Activated CD8-positive, alpha-beta memory T cell treated with anti-CD3 and anti-CD28 coated beads, Interleukin-2, amount 10 ng/mL, durations not matched to agents 7 days and 5 days (primary cell): Measurements from ENCODE around the gene SLC7A7. TPM values are rescaled to one million over a fixed set of nuclear protein-coding genes. Genes with fewer than 3 reads are reported as not detected.
"Not testable (repeated sequence)": the region's sequence is repeated elsewhere in the genome, so short reads cannot be mapped to it uniquely, and the experiment has no call there.

Experiments used
- ATAC-seq: fragments of 150-1000 bp; cut with Tn5 transposase; one replicate; pipeline ENCODE4 v1.10.0; 2021; ENCODE audit warnings: moderate library complexity
- CTCF ChIA-PET: fragments of 350-600 bp; sonication (Branson Sonifier 250); formaldehyde crosslinking; loops from one replicate; lab custom pipeline; 2021; ENCODE audit warnings: antibody characterized with exemption; lab: Charles Lee
- DNase-seq: peaks from one replicate; pipeline ENCODE4 v3.0.0-alpha.2; 2020
- H3K27ac Mint-ChIP-seq: one replicate; pipeline ENCODE4 v1.8.0; 2021; ENCODE audit warnings: mild to moderate bottlenecking, mixed read lengths
- H3K27me3 Mint-ChIP-seq: one replicate; pipeline ENCODE4 v1.8.0; 2021; ENCODE audit warnings: mixed read lengths
- H3K36me3 Mint-ChIP-seq: one replicate; pipeline ENCODE4 v1.8.0; 2021; ENCODE audit warnings: mild to moderate bottlenecking, mixed read lengths
- H3K4me1 Mint-ChIP-seq: one replicate; pipeline ENCODE4 v1.8.0; 2021; ENCODE audit warnings: mixed read lengths
- H3K4me3 Mint-ChIP-seq: one replicate; pipeline ENCODE4 v1.8.0; 2021; ENCODE audit warnings: mild to moderate bottlenecking, moderate library complexity, mixed read lengths
- H3K9me3 Mint-ChIP-seq: one replicate; pipeline ENCODE4 v1.8.0; 2022; ENCODE audit warnings: low read depth, mixed read lengths
- total RNA-seq, 2 experiments: library from RNA; stranded (reverse); gene quantifications; one replicate each; pipeline ENCODE4 v1.2.3, GENCODE V29; 2021

The SLC7A7 gene
- total RNA-seq, 2 experiments from 2014 or later: 0.16 to 0.58 TPM

DNA sequence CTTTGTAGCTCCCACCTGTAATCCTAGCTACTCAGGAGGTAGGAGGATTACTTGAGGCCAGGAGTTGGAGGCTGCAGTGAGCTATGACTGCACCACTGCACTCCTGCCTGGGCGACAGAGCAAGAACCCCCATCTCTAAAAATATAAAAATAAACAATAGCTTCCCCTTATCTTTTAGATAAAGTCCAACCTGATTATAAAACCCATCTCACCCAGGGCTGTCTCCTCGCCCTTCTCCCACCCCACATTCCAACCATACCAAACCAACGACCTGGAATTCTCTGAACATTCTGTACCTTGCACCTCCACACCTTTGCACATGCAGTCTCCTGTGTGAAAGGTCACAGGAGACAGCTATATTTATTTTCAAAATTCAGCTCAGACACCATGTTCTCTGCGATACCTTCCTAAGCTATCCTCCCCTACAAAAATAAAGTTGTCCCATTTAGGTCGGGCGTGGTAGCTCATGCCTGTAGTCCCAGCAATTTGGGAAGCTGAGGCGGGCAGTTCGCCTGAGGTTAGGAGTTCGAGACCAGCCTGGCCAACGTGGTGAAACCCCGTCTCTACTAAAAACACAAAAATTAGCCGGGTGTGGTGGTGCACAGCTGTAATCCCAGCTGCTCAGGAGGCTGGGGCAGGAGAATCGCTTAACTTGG lies 7.7 kb downstream of the SLC7A7 start:
- no peaks in the 10 kb centered on the region for H3K36me3 Mint-ChIP-seq
- peaks cover 28% of the 10 kb centered on the region for H3K27me3 Mint-ChIP-seq
- H3K27ac Mint-ChIP-seq: no peak overlapping the region
- CTCF ChIA-PET: interaction anchor here (0.8 to 1.5 kb wide), 3 partner anchors 12 to 47 kb away, joined by 4 read pairs; no protein-coding TSS in a partner anchor
- DNase-seq (no peak), ATAC-seq (no peak)
- no peaks in the 10 kb centered on the region for H3K9me3 Mint-ChIP-seq
- H3K4me3 Mint-ChIP-seq: no peak overlapping the region
- H3K4me1 Mint-ChIP-seq: peaks cover 4% of the 10 kb centered on the region

DNA sequence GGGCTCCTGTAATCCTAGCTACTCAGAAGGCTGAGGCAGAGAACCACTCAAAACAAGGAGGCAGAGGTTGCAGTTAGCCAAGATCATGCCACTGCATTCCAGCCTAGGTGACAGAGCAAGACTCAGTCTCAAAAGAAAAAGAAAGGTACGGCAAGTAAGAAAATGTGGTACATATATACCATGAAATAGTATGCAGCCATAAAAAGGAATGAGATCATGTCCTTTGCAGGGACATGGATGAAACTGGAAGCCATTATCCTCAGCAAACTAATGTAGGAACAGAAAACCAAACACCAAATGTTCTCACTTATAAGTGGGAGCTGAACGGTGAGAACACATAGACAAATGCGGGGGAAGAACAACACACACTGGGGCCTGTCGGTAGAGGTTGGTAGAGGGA lies 10.0 kb downstream of the SLC7A7 start:
- H3K4me3 Mint-ChIP-seq, H3K36me3 Mint-ChIP-seq, DNase-seq, H3K4me1 Mint-ChIP-seq, H3K27ac Mint-ChIP-seq, ATAC-seq, CTCF ChIA-PET, H3K9me3 Mint-ChIP-seq: not testable (repeated sequence)
- peaks cover 38% of the 10 kb centered on the region for H3K27me3 Mint-ChIP-seq

DNA sequence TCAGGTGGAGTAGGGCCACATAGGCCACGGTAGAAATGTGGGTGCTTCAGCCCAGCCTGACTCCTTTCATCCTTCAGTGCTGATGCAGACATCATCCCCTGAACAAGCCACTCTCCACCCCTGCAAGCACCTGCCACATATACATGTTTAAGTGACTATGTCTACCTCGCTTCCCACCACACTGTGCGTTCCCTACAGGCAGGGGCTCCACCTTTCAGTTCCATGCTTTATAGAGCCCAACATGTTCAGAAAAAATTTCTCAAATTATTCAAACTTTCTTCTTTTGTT lies 11.6 kb downstream of the SLC7A7 start:
- CTCF ChIA-PET: interaction anchor here (0.7 to 1.1 kb wide), 2 partner anchors 11 to 69 kb away, joined by 3 read pairs; no protein-coding TSS in a partner anchor
- Mint-ChIP-seq H3K4me3 (no peak overlapping the region), H3K36me3 (no peaks in the 10 kb centered on the region), H3K4me1 (peaks cover 1% of the 10 kb centered on the region), H3K27ac (no peak overlapping the region), H3K9me3 (no peaks in the 10 kb centered on the region), H3K27me3 (peaks cover 50% of the 10 kb centered on the region)
- DNase-seq: no peak
- ATAC-seq: no peak

DNA sequence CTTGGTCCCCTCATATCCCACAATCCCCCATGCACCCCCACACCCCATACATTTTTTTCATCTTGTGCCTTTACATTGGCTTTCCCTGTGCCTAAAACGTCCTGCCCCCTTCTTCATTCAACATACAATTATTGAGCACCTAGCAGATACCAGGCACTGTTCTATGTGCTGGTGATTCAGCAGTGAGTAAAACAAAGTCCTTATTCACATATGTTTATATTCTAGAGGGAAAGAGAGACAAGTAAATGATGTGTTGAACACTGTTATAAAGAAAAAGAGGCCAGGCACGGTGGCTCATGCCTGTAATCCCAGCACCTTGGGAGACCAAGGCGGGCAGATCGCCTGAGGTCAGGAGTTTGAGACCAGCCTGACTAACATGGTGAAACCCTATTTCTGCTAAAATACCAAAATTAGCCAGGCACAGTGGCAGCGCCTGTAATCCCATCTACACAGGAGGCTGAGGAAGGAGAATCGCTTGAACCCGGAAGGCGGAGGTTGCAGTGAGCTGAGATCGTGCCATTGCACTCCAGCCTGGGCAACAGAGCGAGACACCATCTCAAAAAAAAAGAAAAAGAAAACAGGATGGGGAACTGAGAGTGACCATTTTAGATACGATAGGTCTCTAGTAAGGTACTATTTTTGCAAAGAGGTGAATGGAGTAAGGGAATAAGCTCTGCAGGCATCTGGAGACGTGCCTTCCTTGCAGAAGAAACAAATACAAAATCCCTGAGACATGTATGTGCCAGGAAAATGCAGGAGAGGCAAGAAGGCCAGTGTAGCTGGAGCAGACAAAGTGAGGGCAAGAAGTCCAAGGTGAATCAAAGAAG lies 12.2 kb downstream of the SLC7A7 start:
- H3K4me3 Mint-ChIP-seq: no peak overlapping the region
- CTCF ChIA-PET: interaction anchor here (0.7 to 1.1 kb wide), 2 partner anchors 11 to 70 kb away, joined by 3 read pairs; no protein-coding TSS in a partner anchor
- DNase-seq (no peak), ATAC-seq (no peak)
- H3K27me3 Mint-ChIP-seq: peaks cover 52% of the 10 kb centered on the region
- H3K4me1 Mint-ChIP-seq: peaks cover 1% of the 10 kb centered on the region
- no peak overlapping the region for H3K27ac Mint-ChIP-seq
- H3K9me3 Mint-ChIP-seq: no peaks in the 10 kb centered on the region
- no peaks in the 10 kb centered on the region for H3K36me3 Mint-ChIP-seq

DNA sequence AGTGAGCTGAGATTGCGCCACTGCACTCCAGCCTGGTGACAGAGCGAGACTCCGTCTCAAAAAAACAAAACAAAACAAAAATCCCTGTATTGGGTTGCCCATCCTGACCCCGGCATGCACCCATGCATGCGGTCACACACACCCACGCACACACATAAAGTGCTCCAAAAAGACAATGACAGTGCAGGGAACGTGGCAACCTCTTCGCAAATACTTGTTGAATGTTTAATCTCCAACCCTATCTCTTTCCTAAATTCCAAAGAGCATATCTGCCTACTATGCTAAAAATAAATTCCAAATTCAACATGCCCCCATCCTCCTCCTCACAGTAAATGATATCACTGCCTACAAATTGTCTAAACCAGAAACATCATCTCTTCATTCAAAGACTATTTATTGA lies 13.5 kb downstream of the SLC7A7 start:
- H3K4me1 Mint-ChIP-seq: peaks cover 1% of the 10 kb centered on the region
- H3K27me3 Mint-ChIP-seq: peaks cover 52% of the 10 kb centered on the region
- no peaks in the 10 kb centered on the region for H3K9me3 Mint-ChIP-seq
- no peaks in the 10 kb centered on the region for H3K36me3 Mint-ChIP-seq
- ATAC-seq: no peak
- H3K4me3 Mint-ChIP-seq: no peak overlapping the region
- CTCF ChIA-PET: no interaction called here
- H3K27ac Mint-ChIP-seq: no peak overlapping the region
- no peak for DNase-seq

DNA sequence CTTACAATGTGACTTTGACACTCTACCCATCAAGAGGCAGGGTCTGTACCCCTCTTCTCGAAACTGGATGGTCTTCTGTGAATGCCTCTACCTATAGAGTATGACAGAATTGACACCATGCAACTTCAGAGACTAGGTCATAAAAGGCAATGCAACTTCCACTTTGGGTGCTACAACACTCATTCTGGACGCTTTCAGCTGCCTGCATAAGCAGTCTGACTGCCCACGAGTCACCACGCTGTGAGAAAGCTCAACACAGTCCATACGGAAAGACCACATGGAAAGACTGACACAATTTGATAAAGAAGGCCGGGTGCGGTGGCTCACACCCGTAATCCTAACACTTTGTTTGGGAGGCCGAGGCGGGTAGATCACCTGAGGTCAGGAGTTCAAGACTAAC lies 14.9 kb downstream of the SLC7A7 start:
- no peaks in the 10 kb centered on the region for H3K9me3 Mint-ChIP-seq
- DNase-seq (no peak), ATAC-seq (no peak)
- H3K27ac Mint-ChIP-seq: no peak overlapping the region
- H3K4me1 Mint-ChIP-seq: peaks cover 1% of the 10 kb centered on the region
- no peaks in the 10 kb centered on the region for H3K36me3 Mint-ChIP-seq
- no peak overlapping the region for H3K4me3 Mint-ChIP-seq
- CTCF ChIA-PET: no interaction called here
- H3K27me3 Mint-ChIP-seq: peaks cover 62% of the 10 kb centered on the region

DNA sequence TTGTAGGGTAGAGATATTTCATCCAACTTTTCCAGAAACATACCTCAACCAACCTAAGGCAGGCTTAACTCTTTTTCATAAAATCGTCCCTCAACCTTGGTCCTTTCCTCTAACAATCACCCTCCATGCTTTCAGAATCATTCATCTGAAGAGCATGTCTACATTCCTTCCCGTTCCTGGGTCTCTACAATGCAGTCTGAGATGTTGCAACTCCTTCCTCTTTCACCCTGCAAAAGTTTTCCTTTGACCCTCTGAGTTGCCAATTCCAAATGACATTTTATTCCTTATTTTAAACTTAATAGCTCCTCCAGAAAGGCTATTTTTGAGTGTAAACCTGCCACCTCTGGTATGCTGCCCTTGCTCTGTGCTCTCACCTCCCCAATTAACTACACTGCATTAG lies 16.7 kb downstream of the SLC7A7 start:
- Mint-ChIP-seq H3K9me3 (no peaks in the 10 kb centered on the region), H3K27ac (no peak overlapping the region), H3K4me1 (peaks cover 1% of the 10 kb centered on the region), H3K27me3 (peaks cover 59% of the 10 kb centered on the region), H3K36me3 (no peaks in the 10 kb centered on the region), H3K4me3 (no peak overlapping the region)
- no peak for ATAC-seq
- CTCF ChIA-PET: no interaction called here
- no peak for DNase-seq

DNA sequence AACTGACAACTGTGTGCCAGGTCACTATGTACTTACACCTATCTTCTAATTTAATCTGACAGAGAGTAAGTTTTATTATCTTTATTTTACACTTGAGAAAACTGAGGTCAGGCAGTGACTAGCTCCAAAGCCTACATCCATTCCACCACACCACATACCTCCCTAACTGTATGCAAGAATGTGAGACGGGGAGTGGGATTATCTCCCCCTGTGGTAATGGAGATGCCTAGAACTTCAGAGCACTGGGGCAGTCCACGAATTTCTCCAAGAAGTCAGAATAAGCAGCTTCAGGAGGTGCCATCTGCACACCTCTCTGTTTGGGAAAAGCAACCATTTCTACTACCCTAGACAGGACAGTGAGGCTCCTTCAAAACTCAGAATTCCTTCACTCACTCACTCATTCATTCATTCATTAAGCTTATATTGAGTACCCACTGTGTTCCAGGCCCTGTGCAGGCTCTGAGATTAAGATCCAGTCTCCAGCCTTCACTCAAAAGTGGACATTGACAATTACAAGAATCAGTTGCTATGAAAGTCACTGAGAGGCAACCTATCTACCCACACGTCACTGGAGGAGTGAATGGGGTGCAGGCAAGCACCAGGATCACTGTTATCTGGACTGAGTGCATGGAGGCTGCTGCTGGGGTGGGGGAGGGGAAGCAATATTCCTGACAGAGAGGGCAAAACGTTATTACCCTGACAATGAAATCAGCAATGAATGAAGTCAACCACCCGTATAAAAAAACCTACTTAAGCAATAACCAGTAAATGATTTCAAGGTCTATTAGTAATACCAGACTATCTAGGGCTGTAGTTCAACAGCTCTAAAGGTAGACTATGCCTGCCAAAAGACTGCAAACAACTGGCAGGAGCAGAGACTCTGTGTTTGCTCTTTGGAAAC lies 18.0 kb downstream of the SLC7A7 start:
- Mint-ChIP-seq H3K4me1 (no peaks in the 10 kb centered on the region), H3K9me3 (no peaks in the 10 kb centered on the region), H3K27ac (no peak overlapping the region), H3K36me3 (no peaks in the 10 kb centered on the region), H3K27me3 (peaks cover 48% of the 10 kb centered on the region), H3K4me3 (no peak overlapping the region)
- ATAC-seq (no peak), DNase-seq (no peak)
- CTCF ChIA-PET: interaction anchor here (1.1 to 1.6 kb wide), 2 partner anchors 23 to 27 kb away, joined by 3 to 7 read pairs; no protein-coding TSS in a partner anchor

DNA sequence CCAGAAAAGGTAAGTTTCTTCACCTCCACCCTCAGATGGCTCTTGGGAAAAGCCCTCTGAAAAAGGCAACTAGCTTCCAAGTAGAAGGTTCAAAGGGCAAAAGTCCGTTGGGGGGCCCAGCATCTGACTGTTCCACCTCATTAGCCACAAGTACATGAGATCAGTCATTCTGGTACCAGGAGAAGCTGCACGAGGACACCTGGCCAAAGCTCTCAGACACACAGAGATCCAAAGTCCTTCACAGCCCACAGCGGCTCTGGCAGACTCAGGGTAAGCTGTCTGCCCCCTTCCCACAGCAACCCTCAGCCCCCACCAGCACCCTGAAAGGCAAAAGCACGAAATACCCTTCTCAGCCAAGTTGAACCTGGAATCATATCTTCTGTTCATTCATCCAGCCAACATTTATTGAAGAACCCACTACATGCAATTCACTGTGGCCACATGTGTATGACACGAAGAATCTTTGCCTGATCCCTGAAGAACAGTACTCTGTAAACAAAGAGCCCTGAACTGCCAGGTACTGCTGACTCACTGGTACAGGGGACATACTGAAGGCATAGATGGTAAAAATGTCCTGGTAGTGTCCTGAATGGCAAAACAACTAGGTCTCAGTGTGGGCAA lies 19.0 kb downstream of the SLC7A7 start:
- Mint-ChIP-seq H3K27me3 (peaks cover 46% of the 10 kb centered on the region), H3K9me3 (no peaks in the 10 kb centered on the region), H3K27ac (no peak overlapping the region), H3K36me3 (no peaks in the 10 kb centered on the region), H3K4me1 (no peaks in the 10 kb centered on the region), H3K4me3 (no peak overlapping the region)
- ATAC-seq (no peak), DNase-seq (no peak)
- CTCF ChIA-PET: interaction anchor here (1.6 kb wide), 1 partner anchor 24 kb away, joined by 7 read pairs; no protein-coding TSS in a partner anchor

DNA sequence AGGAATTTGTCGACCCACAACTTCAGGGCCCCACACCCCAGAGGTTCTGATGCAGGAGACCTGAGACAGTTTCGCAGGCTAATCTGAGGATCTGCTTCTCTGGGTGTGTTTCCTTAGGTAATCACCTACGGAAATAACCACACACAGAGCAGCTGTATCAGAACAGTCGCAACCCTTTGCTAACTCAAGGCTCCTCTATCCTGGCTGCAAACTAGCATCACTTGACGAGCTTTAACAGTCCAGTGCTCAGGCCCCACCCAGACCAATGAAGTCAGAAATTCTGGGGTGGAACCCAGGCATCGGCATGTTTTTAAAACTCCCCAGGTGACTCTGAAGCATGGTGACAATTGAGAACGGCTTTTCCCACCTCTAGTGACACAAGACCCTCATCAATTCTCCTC lies 20.7 kb downstream of the SLC7A7 start:
- CTCF ChIA-PET: interaction anchor here (1.3 kb wide), 1 partner anchor 135 kb away, joined by 3 read pairs; no protein-coding TSS in a partner anchor
- Mint-ChIP-seq H3K4me3 (no peak overlapping the region), H3K27ac (no peak overlapping the region), H3K4me1 (peaks cover 2% of the 10 kb centered on the region), H3K9me3 (no peaks in the 10 kb centered on the region), H3K27me3 (peaks cover 36% of the 10 kb centered on the region), H3K36me3 (no peaks in the 10 kb centered on the region)
- ATAC-seq: no peak
- no peak for DNase-seq

DNA sequence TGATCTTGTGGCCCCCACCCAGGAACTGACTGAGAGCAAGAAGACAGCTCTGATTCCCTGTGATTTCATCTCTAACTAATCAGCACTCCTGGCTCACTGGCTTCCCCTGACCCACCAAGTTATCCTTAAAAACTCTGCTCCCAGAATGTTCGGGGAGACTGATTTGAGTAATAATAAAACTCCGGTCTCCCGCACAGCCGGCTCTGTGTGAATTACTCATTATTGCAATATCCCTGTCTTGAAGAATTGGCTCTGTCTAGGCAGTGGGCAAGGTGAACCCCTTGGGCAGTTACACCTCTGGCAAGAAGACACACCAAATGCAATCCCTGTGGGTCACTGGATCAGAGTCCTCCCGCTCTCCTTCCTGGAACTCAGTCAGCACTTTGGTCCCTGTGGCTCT lies 21.3 kb downstream of the SLC7A7 start:
- peaks cover 35% of the 10 kb centered on the region for H3K27me3 Mint-ChIP-seq
- no peaks in the 10 kb centered on the region for H3K9me3 Mint-ChIP-seq
- H3K4me3 Mint-ChIP-seq: no peak overlapping the region
- no peak overlapping the region for H3K27ac Mint-ChIP-seq
- ATAC-seq (no peak), DNase-seq (no peak)
- H3K4me1 Mint-ChIP-seq: peaks cover 2% of the 10 kb centered on the region
- no peaks in the 10 kb centered on the region for H3K36me3 Mint-ChIP-seq
- CTCF ChIA-PET: no interaction called here

DNA sequence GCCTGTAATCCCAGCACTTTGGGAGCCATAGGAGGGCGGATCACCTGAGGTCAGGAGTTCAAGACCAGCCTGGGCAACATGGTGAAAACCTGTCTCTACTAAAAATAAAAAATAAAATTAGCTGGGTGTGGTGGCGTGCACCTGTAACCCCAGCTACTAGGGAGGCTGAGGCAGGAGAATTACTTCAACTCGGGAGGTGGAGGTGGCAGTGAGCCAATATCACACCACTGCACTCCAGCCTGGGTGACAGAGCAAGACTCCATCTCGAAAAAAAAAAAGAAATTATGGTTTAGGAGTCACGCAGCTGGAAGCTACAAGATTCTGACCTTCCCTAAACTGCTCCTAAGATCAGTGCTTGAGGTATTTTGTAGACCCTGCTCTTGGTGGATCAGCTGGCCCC lies 21.7 kb downstream of the SLC7A7 start:
- H3K36me3 Mint-ChIP-seq, CTCF ChIA-PET, H3K4me3 Mint-ChIP-seq, ATAC-seq, DNase-seq, H3K27ac Mint-ChIP-seq, H3K4me1 Mint-ChIP-seq, H3K9me3 Mint-ChIP-seq: not testable (repeated sequence)
- peaks cover 31% of the 10 kb centered on the region for H3K27me3 Mint-ChIP-seq

DNA sequence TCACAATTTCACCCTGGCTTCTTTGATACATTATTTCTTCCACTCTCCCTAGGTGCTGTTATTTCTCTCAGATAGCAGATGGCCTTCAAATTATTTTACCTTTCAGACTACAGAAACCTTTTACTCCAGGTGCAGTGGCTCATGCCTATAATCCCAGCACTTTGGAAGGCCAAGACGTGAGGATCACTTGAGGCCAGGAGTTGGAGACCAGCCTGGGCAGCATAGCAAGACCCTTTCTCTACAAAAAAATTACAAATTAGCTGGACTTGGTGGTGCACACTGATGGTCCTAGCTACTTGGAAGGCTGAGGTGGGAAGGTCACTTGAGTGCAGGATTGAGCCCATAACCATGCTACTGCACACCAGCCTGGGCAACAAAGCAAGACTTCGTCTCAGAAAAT lies 23.1 kb downstream of the SLC7A7 start:
- H3K9me3 Mint-ChIP-seq: no peaks in the 10 kb centered on the region
- peaks cover 2% of the 10 kb centered on the region for H3K4me1 Mint-ChIP-seq
- DNase-seq (no peak), ATAC-seq (no peak)
- H3K36me3 Mint-ChIP-seq: no peaks in the 10 kb centered on the region
- H3K4me3 Mint-ChIP-seq: no peak overlapping the region
- no peak overlapping the region for H3K27ac Mint-ChIP-seq
- CTCF ChIA-PET: interaction anchor here (0.8 kb wide), 1 partner anchor 11 kb away, joined by 3 read pairs; no protein-coding TSS in a partner anchor
- H3K27me3 Mint-ChIP-seq: peaks cover 20% of the 10 kb centered on the region
